Non-pigmented ciliary epithelial cell (primary cell): ENCODE results near the gene SOCS1.
"Not testable (repeated sequence)": the region's sequence is repeated elsewhere in the genome, so short reads cannot be mapped to it uniquely, and the experiment has no call there.

Experiments
- DNase-seq: peaks from one replicate; pipeline ENCODE4 v3.0.0-alpha.2; 2010; ENCODE audit warnings: low read depth

The SOCS1 gene, protein sequence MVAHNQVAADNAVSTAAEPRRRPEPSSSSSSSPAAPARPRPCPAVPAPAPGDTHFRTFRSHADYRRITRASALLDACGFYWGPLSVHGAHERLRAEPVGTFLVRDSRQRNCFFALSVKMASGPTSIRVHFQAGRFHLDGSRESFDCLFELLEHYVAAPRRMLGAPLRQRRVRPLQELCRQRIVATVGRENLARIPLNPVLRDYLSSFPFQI

GRCh38 chr16:11255737-11256660, at the start of gene SOCS1:
Gene SOCS1 (minus strand): TSS chr16:11256204. CDS start chr16:11255478, 726 bp downstream.
- peak; percentile 31 for DNase-seq

- DNase-seq = no peak
Observed at GRCh38 chr16:11303405-11304138, 47.6 kb upstream of the SOCS1 start.

GRCh38 chr16:11302977-11303376, 47.0 kb upstream of the SOCS1 start:
- no peak for DNase-seq

DNA sequence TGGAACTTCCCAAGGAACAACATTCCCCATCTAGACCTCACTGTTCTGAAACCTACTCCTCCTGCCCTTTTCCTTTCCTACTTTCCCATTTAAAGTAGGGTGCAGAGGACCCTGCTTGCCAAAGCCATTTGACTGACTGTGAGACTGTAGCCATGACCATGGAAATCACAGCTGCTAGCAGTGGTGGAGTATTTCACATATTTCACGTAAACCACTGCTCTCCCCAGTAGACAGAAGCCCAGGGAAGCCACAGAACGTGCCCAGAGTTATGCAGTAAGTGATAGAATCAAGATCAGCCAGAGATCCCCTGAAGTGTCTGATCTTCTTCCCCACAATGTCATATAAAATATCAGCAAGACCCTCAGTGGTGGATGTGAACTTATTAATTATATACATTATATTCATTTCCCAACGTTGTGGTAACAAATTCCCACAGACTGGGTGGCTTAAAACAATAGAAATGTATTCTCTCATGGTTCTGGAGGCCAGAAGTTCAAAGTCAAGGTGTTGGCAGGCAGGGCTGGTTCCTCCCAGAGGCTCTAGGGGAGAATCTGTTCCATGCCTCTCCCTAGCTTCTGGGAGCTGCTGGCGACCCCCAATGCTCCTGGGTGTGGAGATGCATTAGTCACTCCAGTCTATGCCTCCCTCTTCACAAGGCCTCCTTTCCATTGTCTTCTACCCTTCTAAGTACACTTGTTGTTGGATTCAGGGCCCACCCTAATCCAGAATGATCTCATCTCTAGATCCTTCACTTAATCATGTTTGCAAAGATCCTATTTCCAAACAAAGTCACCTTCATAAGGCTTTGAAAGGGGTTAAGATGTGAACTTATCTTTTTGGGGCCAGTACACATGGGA, 45.9 kb upstream of the SOCS1 start:
- no peak for DNase-seq

- no peak for DNase-seq
Observed at GRCh38 chr16:11300560-11300892, 44.5 kb upstream of the SOCS1 start.

- DNase-seq = no peak
Observed at GRCh38 chr16:11299865-11300559, 44.0 kb upstream of the SOCS1 start.

GRCh38 chr16:11298950-11299547, 43.0 kb upstream of the SOCS1 start:
- not testable (repeated sequence) for DNase-seq

GRCh38 chr16:11298143-11298900, 42.3 kb upstream of the SOCS1 start:
- DNase-seq = no peak

DNA sequence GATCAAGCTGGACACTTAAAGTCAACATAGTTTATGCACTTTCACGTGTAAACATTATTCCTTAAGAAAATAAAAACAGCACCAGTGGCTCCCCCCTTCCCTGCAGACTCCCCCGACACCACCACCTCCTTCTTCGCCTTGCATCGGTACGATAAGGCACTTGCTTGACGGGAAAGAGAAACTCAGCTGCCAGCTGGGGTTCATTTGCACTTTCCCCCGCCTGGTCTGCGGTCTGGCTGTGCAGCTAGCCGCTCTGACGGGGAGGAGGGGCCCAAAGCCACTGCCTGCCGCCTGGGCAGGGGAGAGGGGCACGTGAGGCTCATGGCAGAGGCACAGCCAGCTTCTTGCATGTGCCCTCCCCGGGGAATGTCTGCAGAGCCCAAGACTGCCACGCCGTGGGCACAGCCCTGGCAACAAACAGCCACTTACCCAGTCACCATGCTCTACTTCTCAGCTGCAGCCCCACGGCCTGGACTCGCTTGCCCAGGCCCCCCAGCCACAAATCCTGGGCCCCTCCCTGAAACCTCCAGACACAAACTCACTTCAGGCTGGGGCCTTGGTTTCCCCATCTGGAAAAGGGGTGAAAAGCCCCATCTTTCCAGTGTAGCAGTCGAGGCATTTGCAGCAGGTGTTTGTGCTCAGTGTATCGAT, 41.6 kb upstream of the SOCS1 start:
- no peak for DNase-seq

DNA sequence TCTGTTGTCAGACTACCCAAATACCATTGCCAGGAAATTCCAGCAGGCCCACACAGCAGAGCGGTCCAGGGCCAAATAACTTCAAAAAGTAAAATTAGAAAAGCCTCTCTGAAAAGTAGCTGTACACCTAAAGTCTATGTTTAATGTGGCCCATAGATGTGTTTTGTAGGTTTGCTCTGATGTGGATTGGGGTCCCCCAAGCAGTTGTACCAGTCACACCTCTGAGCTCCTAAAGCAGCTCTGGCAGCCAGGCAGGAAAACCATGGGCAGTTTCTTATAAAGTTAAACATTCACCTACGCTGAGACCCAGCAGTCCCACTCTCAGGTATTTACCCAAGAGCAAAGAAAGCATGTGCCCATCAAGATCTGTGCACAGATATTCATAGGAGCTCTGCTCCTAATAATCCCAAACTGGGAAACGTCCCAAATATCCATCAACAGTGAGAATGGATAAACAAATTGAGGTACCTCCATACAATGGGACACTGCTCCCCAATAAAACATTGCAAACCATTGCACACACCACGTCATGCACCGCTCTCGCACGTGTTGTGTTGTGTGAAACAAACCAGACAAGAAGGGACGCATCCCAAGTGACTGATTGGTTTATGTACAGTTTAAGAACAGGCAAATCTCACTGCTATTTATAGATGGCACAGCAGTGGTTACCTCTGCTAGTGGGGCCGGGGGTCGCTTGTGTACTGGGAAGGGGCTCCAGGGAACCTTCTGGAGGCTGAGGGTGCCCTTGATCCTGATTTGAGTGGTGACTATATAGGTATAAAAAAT, 40.9 kb upstream of the SOCS1 start:
- DNase-seq = no peak

DNA sequence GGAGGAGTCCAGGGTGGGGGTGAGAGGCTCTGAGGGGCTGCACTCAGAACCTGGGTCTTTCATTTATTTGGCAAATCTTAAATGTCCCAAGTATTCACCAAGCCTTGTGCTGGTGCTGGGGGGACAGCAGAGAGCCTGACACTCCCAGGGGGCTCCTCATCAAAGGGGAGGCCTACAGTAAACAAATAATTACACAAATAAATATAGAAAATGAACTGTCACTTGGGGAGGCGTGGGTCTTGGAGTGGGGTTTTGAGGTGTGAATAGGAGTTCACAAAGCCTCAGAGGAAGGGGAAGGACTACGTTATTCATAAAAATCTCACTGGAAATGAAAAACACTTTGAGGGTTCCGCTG, 40.3 kb upstream of the SOCS1 start:
- DNase-seq = no peak

DNA sequence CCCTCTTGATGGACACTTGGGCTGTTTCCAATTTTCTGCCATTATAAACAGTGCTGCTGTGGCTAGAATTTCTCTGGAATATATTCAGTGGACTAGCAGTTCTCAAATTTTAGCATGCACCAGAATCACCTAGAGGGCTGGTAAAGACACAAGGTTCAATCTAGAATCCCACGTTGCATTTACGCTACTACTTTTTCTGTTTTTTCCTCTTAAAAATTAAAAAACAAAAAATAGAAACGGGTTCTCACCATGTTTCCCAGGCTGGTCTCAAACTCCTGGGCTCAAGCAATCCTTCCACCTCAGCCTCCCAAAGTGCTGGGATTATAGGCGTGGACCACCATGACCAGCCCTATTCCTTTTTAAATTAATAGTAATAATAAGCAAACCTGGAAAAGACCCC, 39.7 kb upstream of the SOCS1 start:
- no peak for DNase-seq

- no peak for DNase-seq
Observed at GRCh38 chr16:11292076-11292748, 36.2 kb upstream of the SOCS1 start.

DNA sequence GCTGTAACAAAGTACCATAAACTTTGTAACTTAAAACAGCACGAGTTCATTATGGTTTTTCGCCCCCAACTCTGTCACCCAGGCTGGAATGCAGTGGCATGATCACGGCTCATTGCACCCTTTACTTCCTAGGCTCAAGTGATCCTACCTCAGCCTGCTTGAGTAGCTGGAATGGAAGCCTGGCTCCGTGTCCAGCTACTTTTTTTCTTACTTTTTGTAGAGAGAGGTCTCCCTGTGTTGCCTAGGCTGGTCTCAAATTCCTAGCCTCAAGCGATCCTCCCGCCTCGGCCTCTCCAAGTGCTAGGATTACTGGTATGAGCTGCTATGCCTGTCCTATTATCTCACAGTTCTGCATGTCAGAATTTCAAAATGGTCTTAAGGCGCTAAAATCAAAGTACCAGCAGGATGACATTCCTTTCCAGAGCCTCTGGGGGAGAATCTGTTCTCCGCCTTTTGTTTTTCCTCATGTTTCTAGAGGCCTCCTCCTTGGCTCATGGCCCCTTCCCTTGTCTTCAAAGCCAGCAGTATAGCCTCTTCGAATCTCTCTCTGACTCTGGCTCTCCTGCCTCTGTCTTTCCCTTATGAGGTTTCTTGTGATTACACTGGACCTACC, 35.2 kb upstream of the SOCS1 start:
- DNase-seq = no peak

DNA sequence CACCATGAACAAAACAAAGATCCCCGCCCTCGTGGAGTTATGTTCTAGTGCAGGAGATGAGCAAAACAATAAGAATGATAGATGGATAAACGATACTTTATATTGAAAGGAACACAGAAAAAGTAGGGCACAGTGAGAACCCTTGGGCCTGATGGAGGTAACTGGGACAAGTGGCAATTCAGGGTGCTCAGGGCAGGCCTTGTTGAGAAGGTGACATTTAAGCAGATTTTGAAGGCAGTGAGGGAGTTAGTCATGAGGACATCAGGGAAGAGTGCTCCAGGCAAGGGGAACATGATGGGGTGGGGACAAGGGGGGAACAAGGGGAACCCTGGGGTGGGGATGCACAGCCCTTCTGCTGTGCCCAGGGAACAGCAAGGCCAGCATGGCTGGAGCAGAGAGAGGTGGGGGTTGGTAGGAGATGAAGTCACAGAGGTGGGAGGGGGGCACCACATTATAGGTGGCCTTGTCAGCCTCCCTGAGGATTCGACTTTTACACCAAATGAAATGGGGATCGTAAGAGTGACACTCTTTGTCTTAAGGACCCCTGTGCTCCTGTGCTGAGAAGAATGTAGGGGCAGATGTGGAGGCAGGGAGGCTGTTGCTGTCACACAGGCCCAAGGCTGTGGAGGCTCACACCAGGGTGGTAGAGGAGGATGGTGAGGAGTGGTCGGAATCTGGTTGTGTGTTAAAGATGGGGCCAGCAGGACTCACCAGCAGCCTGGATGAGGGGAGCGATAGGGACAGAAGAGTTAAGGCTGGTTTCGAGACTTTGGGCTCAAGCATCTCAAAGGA, 34.3 kb upstream of the SOCS1 start:
- no peak for DNase-seq

- not testable (repeated sequence) for DNase-seq
Observed at GRCh38 chr16:11289696-11290095, 33.7 kb upstream of the SOCS1 start.

DNA sequence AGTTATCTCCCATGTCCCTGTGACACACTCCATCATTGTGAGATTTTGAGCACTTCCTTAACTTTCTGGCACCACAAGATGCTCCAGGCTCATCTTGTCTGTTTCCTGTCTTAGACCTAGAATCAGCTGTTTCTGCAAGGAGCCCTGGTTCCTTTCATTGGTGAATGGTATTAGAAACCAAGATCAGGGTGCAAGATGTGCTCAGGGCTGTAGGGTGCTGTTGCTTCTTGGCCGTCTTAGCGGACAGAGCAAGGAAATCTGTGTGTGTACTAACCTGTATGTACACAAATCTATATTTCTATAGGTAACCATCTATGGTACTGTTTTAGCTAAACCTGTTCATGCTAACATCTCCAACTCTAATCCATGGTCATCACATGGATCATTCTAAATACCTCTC, 33.2 kb upstream of the SOCS1 start:
- DNase-seq = no peak
